Fibroblast of lung (primary cell): ENCODE data around the gene CFAP20.

Source experiments
- EZH2 ChIP-seq: IDR thresholded peaks from 2 replicates; pipeline ENCODE4 v1.5.1; 2012; ENCODE audit warnings: low read length, control low read depth, mild to moderate bottlenecking; ENCODE audit errors: missing control alignments
- TF ChIP-seq, protein P1 (sequence below), 2 donors: IDR thresholded peaks in 1 of 2; conservative IDR thresholded peaks in 1 of 2; 1 replicate in 1 of 2; 2 replicates in 1 of 2; pipeline ENCODE4 v1.5.1; 2011 to 2012; ENCODE audit warnings: low read length in 2 of 2, control low read depth in 1 of 2, inconsistent platforms in 1 of 2, low read depth in 1 of 2, mild to moderate bottlenecking in 1 of 2

DNA sequence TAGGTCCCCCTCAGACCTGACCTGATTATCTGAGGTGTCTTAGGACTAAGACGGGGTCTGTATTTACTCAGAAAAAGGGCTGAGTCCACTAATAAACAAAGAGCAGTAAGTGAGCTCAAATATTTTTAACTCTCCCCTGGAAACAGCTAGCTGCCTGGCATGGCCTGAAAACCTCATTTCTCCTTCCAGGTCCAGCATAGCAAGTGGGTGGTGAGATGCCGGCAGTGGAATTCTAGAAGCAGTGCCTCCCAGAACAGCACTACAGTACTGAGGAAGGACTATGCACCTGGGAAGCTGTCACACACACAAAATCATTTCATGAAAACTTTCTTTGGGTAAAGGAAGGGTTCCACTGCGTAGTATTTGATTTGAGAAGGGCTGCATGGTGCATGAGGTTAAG is 29.5 kb upstream of the CFAP20 start:
- TF ChIP-seq, protein P1, sequence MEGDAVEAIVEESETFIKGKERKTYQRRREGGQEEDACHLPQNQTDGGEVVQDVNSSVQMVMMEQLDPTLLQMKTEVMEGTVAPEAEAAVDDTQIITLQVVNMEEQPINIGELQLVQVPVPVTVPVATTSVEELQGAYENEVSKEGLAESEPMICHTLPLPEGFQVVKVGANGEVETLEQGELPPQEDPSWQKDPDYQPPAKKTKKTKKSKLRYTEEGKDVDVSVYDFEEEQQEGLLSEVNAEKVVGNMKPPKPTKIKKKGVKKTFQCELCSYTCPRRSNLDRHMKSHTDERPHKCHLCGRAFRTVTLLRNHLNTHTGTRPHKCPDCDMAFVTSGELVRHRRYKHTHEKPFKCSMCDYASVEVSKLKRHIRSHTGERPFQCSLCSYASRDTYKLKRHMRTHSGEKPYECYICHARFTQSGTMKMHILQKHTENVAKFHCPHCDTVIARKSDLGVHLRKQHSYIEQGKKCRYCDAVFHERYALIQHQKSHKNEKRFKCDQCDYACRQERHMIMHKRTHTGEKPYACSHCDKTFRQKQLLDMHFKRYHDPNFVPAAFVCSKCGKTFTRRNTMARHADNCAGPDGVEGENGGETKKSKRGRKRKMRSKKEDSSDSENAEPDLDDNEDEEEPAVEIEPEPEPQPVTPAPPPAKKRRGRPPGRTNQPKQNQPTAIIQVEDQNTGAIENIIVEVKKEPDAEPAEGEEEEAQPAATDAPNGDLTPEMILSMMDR (conservative IDR thresholded peaks at IDR 0.05 in 1 of 2, IDR thresholded peaks at IDR 0.05 in 1 of 2; ENCODE audit: low read depth in 1 of 2, low read length in 2 of 2): no peak
- no peak for TF ChIP-seq EZH2
